Measurements from ENCODE around the gene DAPL1.

DAPL1 gene

GRCh38 chr2:158777077-158777476 lies 18.0 kb upstream of the DAPL1 start:
- no peak overlapping the region for H3K27ac ChIP-seq (ENCODE audit: low read length)
- H3K4me1 ChIP-seq (ENCODE audit: low read length) = no peaks in the 10 kb centered on the region
- H3K4me2 ChIP-seq (ENCODE audit: low read length) = no peak overlapping the region
- H3K9me3 ChIP-seq (ENCODE audit: insufficient read depth, low read length) = no peaks in the 10 kb centered on the region
- peaks cover 7% of the 10 kb centered on the region for H3K27me3 ChIP-seq (ENCODE audit: low read depth, low read length)
- H3K36me3 ChIP-seq (replicated peaks; ENCODE audit: low read depth, low read length) = no peaks in the 10 kb centered on the region
- H3K4me3 ChIP-seq (ENCODE audit: low read length) = no peak overlapping the region
- H4K20me1 ChIP-seq (ENCODE audit: insufficient read depth, low read length) = no peaks in the 10 kb centered on the region
- H2AFZ ChIP-seq (ENCODE audit: low read depth, low read length) = no peak overlapping the region
- H3K79me2 ChIP-seq (ENCODE audit: low read length) = no peaks in the 10 kb centered on the region
- TF ChIP-seq EZH2phosphoT487 (IDR thresholded peaks at IDR 0.05; ENCODE audit: low read depth) (no peak), CTCF (IDR thresholded peaks at IDR 0.05; ENCODE audit: low read depth, low read length) (no peak)
- no peak overlapping the region for H3K9ac ChIP-seq (ENCODE audit: low read length)

DNA sequence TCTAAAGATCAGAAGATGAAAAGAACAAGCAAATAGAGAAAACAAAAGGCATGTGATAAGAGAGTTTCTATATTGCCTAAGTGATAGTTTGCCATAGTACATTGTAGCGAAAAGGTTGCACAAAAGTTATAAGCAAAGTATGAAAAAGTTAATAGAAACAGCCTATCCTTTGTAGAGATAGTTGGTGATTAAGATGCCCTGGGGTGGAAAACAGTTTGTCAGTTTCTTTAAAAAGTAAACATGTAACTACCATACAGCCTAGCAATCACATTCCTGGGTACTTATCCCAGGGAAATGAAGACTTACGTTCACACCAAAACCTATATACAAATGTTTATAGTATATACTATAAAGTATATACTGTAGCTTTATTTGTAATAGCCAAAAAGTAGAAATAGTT lies 16.9 kb upstream of the DAPL1 start:
- H3K27ac ChIP-seq (ENCODE audit: low read length) = no peak overlapping the region
- no peaks in the 10 kb centered on the region for H4K20me1 ChIP-seq (ENCODE audit: insufficient read depth, low read length)
- no peaks in the 10 kb centered on the region for H3K36me3 ChIP-seq (replicated peaks; ENCODE audit: low read depth, low read length)
- no peak overlapping the region for H3K4me2 ChIP-seq (ENCODE audit: low read length)
- no peak overlapping the region for H3K9ac ChIP-seq (ENCODE audit: low read length)
- no peaks in the 10 kb centered on the region for H3K9me3 ChIP-seq (ENCODE audit: insufficient read depth, low read length)
- no peak for TF ChIP-seq CTCF (IDR thresholded peaks at IDR 0.05; ENCODE audit: low read depth, low read length)
- H2AFZ ChIP-seq (ENCODE audit: low read depth, low read length) = no peak overlapping the region
- H3K4me1 ChIP-seq (ENCODE audit: low read length) = no peaks in the 10 kb centered on the region
- H3K27me3 ChIP-seq (ENCODE audit: low read depth, low read length) = peaks cover 11% of the 10 kb centered on the region
- no peak overlapping the region for H3K4me3 ChIP-seq (ENCODE audit: low read length)
- H3K79me2 ChIP-seq (ENCODE audit: low read length) = no peaks in the 10 kb centered on the region

DNA sequence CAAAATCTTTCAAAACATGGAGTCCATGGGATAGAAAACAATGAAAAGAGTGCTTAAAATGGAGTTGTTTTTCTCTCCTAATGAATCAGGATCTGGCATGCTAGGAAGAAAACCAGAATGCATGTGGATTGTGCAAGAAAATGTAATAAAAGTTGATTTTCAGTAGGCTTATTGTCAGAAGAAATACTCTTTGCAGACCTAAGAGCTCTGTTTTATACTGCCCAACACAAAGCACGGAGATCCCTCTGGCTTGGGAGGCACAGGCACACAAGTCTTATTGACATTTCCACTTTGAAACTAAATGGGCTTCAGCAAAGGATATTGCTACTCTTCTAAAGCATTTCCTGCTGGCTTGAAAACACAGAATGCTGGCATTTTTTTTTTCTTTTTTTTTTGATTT lies 15.5 kb upstream of the DAPL1 start:
- H2AFZ ChIP-seq (ENCODE audit: low read depth, low read length) = no peak overlapping the region

DNA sequence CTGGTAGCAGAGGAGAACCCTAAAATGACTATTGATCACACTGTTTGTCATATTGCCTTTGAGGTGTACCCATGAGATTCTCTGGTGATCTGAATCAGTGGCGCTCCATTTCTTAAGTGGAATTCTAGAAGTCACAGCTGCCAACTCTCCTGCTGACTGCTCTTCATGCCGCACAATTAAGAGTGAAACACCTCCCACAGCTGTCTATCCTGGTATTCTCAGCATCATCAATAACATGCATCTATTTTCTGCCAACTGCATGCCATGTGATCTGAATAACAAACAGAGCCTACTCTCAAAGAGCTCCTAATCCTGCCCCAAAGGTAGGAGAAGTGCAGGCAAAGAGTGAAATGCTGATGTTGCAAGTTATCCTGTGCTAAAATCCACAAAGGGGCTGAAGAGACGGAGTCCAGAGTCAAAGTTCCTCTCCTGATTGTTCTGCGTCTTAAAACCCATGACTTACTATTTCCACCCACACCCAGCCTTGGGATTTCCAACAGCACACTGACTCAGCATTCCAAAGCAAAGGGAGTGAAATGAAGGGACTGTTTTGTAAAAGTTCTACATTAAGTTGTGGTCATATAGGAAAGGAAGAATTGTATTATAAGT lies 13.7 kb upstream of the DAPL1 start:
- H2AFZ ChIP-seq (ENCODE audit: low read depth, low read length) = no peak overlapping the region
- no peaks in the 10 kb centered on the region for H3K4me1 ChIP-seq (ENCODE audit: low read length)
- no peaks in the 10 kb centered on the region for H4K20me1 ChIP-seq (ENCODE audit: insufficient read depth, low read length)
- peaks cover 11% of the 10 kb centered on the region for H3K27me3 ChIP-seq (ENCODE audit: low read depth, low read length)
- H3K4me3 ChIP-seq (ENCODE audit: low read length) = no peak overlapping the region
- no peak overlapping the region for H3K27ac ChIP-seq (ENCODE audit: low read length)
- no peak overlapping the region for H3K9ac ChIP-seq (ENCODE audit: low read length)
- no peak overlapping the region for H3K4me2 ChIP-seq (ENCODE audit: low read length)
- no peaks in the 10 kb centered on the region for H3K9me3 ChIP-seq (ENCODE audit: insufficient read depth, low read length)
- no peaks in the 10 kb centered on the region for H3K79me2 ChIP-seq (ENCODE audit: low read length)
- no peaks in the 10 kb centered on the region for H3K36me3 ChIP-seq (replicated peaks; ENCODE audit: low read depth, low read length)
- TF ChIP-seq CTCF (IDR thresholded peaks at IDR 0.05; ENCODE audit: low read depth, low read length) (no peak), EZH2phosphoT487 (IDR thresholded peaks at IDR 0.05; ENCODE audit: low read depth) (no peak)

More for the DNA sequence above, 15.5 kb upstream of the DAPL1 start:
- Histone ChIP-seq H3K4me1 (ENCODE audit: low read length) (no peaks in the 10 kb centered on the region), H3K9me3 (ENCODE audit: insufficient read depth, low read length) (no peaks in the 10 kb centered on the region), H3K9ac (ENCODE audit: low read length) (no peak overlapping the region), H3K79me2 (ENCODE audit: low read length) (no peaks in the 10 kb centered on the region), H3K27me3 (ENCODE audit: low read depth, low read length) (peaks cover 11% of the 10 kb centered on the region), H3K27ac (ENCODE audit: low read length) (no peak overlapping the region), H4K20me1 (ENCODE audit: insufficient read depth, low read length) (no peaks in the 10 kb centered on the region), H3K4me2 (ENCODE audit: low read length) (no peak overlapping the region), H3K4me3 (ENCODE audit: low read length) (no peak overlapping the region), H3K36me3 (replicated peaks; ENCODE audit: low read depth, low read length) (no peaks in the 10 kb centered on the region)
- no peak for TF ChIP-seq EZH2phosphoT487 (IDR thresholded peaks at IDR 0.05; ENCODE audit: low read depth)
- TF ChIP-seq CTCF (IDR thresholded peaks at IDR 0.05; ENCODE audit: low read depth, low read length) = no peak

Measured in OCI-LY3 (cell line).